Stomach (tissue), 4 donors: ENCODE data around the gene CCDC91.
"Not testable (repeated sequence)": the region's sequence is repeated elsewhere in the genome, so short reads cannot be mapped to it uniquely, and the experiment has no call there.

Source experiments
- EP300 ChIP-seq: sonication (generic); formaldehyde crosslinking; IDR thresholded peaks from one replicate; pipeline ENCODE4 v1.6.1; 2017; ENCODE audit warnings: antibody characterized with exemption
- POLR2A ChIP-seq, 4 donors: fragments of 450-650 bp; IDR thresholded peaks; one replicate each; pipeline ENCODE4 v1.6.1; 2016; ENCODE audit warnings: antibody characterized with exemption in 4 of 4, control low read depth in 2 of 4, mild to moderate bottlenecking in 1 of 4, moderate library complexity in 1 of 4
- POLR2AphosphoS5 ChIP-seq, 3 donors: sonication (generic); formaldehyde crosslinking; IDR thresholded peaks; one replicate each; pipeline ENCODE4 v1.6.1; 2016; ENCODE audit warnings: antibody characterized with exemption in 3 of 3
- TF ChIP-seq, protein P1 (sequence below), 7 experiments: fragments of 450-650 bp in 4 of 7; fragments of 200-600 bp in 3 of 7; sonication (generic) in 3 of 7; IDR thresholded peaks; one replicate each; pipeline ENCODE4 v1.5.1; 2016 to 2019; ENCODE audit warnings: antibody characterized with exemption in 7 of 7, control low read depth in 2 of 7, mild to moderate bottlenecking in 1 of 7

DNA sequence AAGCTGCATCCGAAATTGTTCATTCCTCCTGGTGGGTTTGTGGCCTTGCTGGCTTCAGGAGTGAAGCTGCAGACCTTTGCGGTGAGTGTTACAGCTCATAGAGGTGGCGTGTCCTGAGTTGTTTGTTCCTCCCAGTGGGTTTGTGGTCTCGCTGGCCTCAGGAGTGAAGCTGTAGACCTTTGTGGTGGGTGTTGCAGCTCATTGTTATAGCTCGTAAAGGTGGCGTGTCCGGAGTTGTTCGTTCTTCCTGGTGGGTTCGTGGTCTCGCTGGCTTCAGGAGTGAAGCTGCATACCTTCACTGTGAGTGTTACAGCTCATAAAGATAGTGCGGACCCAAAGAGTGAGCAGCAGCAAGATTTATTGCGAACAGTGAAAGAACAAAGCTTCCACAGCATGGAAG, 4.4 kb downstream of the CCDC91 start:
- not testable (repeated sequence) for TF ChIP-seq POLR2A (IDR thresholded peaks at IDR 0.05); POLR2AphosphoS5 (IDR thresholded peaks at IDR 0.05); EP300
- TF ChIP-seq, protein P1, sequence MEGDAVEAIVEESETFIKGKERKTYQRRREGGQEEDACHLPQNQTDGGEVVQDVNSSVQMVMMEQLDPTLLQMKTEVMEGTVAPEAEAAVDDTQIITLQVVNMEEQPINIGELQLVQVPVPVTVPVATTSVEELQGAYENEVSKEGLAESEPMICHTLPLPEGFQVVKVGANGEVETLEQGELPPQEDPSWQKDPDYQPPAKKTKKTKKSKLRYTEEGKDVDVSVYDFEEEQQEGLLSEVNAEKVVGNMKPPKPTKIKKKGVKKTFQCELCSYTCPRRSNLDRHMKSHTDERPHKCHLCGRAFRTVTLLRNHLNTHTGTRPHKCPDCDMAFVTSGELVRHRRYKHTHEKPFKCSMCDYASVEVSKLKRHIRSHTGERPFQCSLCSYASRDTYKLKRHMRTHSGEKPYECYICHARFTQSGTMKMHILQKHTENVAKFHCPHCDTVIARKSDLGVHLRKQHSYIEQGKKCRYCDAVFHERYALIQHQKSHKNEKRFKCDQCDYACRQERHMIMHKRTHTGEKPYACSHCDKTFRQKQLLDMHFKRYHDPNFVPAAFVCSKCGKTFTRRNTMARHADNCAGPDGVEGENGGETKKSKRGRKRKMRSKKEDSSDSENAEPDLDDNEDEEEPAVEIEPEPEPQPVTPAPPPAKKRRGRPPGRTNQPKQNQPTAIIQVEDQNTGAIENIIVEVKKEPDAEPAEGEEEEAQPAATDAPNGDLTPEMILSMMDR (IDR thresholded peaks at IDR 0.05), result not testable (repeated sequence)
